Pancreas (tissue), 10 donors: Measurements from ENCODE around the gene PNPLA7. TPM values are rescaled to one million over a fixed set of nuclear protein-coding genes. Genes with fewer than 3 reads are reported as not detected.
A peak's percentile ranks its signal among the peaks of the same experiment; 100 is the strongest.

Source experiments
- ATAC-seq, 4 donors: fragments of 200-7000 bp; cut with Tn5 transposase; one replicate each; pipeline versions ENCODE4 v1.8.0 to v1.9.1; 2020; ENCODE audit warnings: mild to moderate bottlenecking in 4 of 4, moderate library complexity in 4 of 4
- DNase-seq, 6 donors: peaks; one replicate each; pipeline ENCODE4 v3.0.0-alpha.2; 2020
- FAIRE-seq: peaks from 2 replicates; lab custom pipeline; 2012; peaks lifted over from hg19 to GRCh38; lab: Jason Lieb, UNC
- H3K27ac ChIP-seq, 4 donors: fragments of 200-600 bp; sonication (generic); 1 replicate in 3 of 4; 2 replicates in 1 of 4; pipeline versions ENCODE4 v1.5.0 to v1.8.0; 2020
- H3K27me3 ChIP-seq, 4 donors: fragments of 200-600 bp; one replicate each; pipeline ENCODE4 v1.8.0; 2021
- H3K36me3 ChIP-seq, 3 donors: fragments of 200-600 bp; sonication (generic) in 1 of 3; one replicate each; pipeline versions ENCODE4 v1.5.0 to v1.8.0; 2020 to 2021
- H3K4me1 ChIP-seq, 3 donors: fragments of 200-600 bp; one replicate each; pipeline ENCODE4 v1.8.0; 2021
- H3K4me3 ChIP-seq, 4 donors: fragments of 200-600 bp; sonication (generic) in 2 of 4; one replicate each; pipeline versions ENCODE4 v1.5.0 to v1.8.0; 2020 to 2021
- H3K9me3 ChIP-seq, 4 donors: fragments of 200-600 bp; one replicate each; pipeline ENCODE4 v1.8.0; 2021
- CTCF ChIP-seq, 4 donors: fragments of 200-600 bp; sonication (generic) in 3 of 4; IDR thresholded peaks; one replicate each; pipeline versions ENCODE4 v1.5.0 to v1.8.0; 2021; ENCODE audit warnings: antibody characterized with exemption in 4 of 4
- WGBS, 2 donors: extraction: QIAGEN DNeasy Blood & Tissue Kit; methylation state at CpG; one replicate each; pipeline ENCODE4 v1.1.7; 2013; 5-methylcytosine and 5-hydroxymethylcytosine counted together
- intact Hi-C, 3 donors: fragments of 100-400 bp; cut with DNase I; formaldehyde crosslinking; loops; one replicate each; pipeline versions ENCODE4 v1.11.1 to v1.14.2; 2022
- polyA plus RNA-seq, 2 donors: library from polyadenylated mRNA; stranded (reverse); fragments of 200-250 nt; gene quantifications; one replicate each; pipeline ENCODE4 v1.2.3, GENCODE V29; 2013
- total RNA-seq, 6 donors: library from RNA; stranded (reverse); fragmentation: NEBNext Ultra II Directional in 4 of 6; extraction: Animal tissue kit (Norgen Biotek cat#: 25700) in 4 of 6; gene quantifications; one replicate each; pipeline versions ENCODE4 v1.2.1 to v1.2.4, GENCODE V29; 2021 to 2023
- donor health status: healthy with polysubstance abuse.
- donor health status: DM: no; HTN: no; CAD: no; lungs with moderate emphysema.
- donor health status: DM: no; HTN: no; CAD: no.
- donor health status: control.
- donor health status: control.
- donor health status: Bipolar disorder and iron deficiency.
- donor health status: DM: yes; HTN: yes; CAD: no.
- donor health status: DM: no; HTN: no; CAD: no.
- donor health status: DM: no; HTN: no; CAD: no.
- donor health status: DM: yes; HTN: yes; CAD: no.

The PNPLA7 gene
- total and polyA plus RNA-seq, 8 donors = 7.1 to 71.8 (median 18.0) TPM

GRCh38 chr9:137434498-137435380, 115.5 kb downstream of the PNPLA7 start:
- FAIRE-seq = no peak
- H3K9me3 ChIP-seq = no peaks in the 10 kb centered on the region
- H3K4me1 ChIP-seq = peaks cover 11 to 13% (median 12%) of the 10 kb centered on the region in 3 donors
- no peak overlapping the region for H3K4me3 ChIP-seq
- no peak for TF ChIP-seq CTCF (IDR thresholded peaks at IDR 0.05)
- no peak for ATAC-seq
- H3K36me3 ChIP-seq = no peaks in the 10 kb centered on the region
- no peaks in the 10 kb centered on the region for H3K27me3 ChIP-seq
- 87 to 89% methylated on average over 42 to 43 of the region's 43 CpGs for WGBS, 2 donors
- intact Hi-C loops = no loop called here
- H3K27ac ChIP-seq = no peak overlapping the region
- peak in 3 of 6 donors; percentile 56 to 82 (median 62) for DNase-seq

- ATAC-seq (no peak), DNase-seq (peak in 2 of 6 donors; percentile 45 to 57), FAIRE-seq (no peak)
- Histone ChIP-seq H3K9me3 (no peaks in the 10 kb centered on the region), H3K27ac (no peak overlapping the region), H3K27me3 (no peaks in the 10 kb centered on the region), H3K36me3 (no peaks in the 10 kb centered on the region), H3K4me1 (peaks cover 11 to 13% (median 12%) of the 10 kb centered on the region in 3 donors), H3K4me3 (no peak overlapping the region)
- TF ChIP-seq CTCF (IDR thresholded peaks at IDR 0.05) = no peak
- intact Hi-C loops = no loop called here
- 87 to 93% methylated on average over 20 to 26 of the region's 26 CpGs for WGBS, 2 donors
Measured at GRCh38 chr9:137433916-137434431, 116.2 kb downstream of the PNPLA7 start.

- Histone ChIP-seq H3K27me3 (no peaks in the 10 kb centered on the region), H3K9me3 (no peaks in the 10 kb centered on the region), H3K4me3 (no peak overlapping the region), H3K36me3 (no peaks in the 10 kb centered on the region), H3K27ac (no peak overlapping the region), H3K4me1 (peaks cover 11 to 13% (median 12%) of the 10 kb centered on the region in 3 donors)
- ATAC-seq (no peak), DNase-seq (peak in 2 of 6 donors; percentile 47 to 81), FAIRE-seq (no peak)
- TF ChIP-seq CTCF (IDR thresholded peaks at IDR 0.05) = no peak
- WGBS, 2 donors = 84% methylated on average over 16 to 19 of the region's 19 CpGs
- intact Hi-C loops = no loop called here
Measured at GRCh38 chr9:137433349-137433915, 116.8 kb downstream of the PNPLA7 start.

- Histone ChIP-seq H3K4me1 (peaks cover 11 to 13% (median 12%) of the 10 kb centered on the region in 3 donors), H3K36me3 (no peaks in the 10 kb centered on the region), H3K4me3 (no peak overlapping the region), H3K27ac (no peak overlapping the region), H3K27me3 (no peaks in the 10 kb centered on the region), H3K9me3 (no peaks in the 10 kb centered on the region)
- no peak for TF ChIP-seq CTCF (IDR thresholded peaks at IDR 0.05)
- FAIRE-seq (no peak), ATAC-seq (no peak), DNase-seq (peak in 3 of 6 donors; percentile 47 to 79 (median 61))
- WGBS, 2 donors = 94 to 95% methylated on average over 19 to 20 of the region's 20 CpGs
- intact Hi-C loops = no loop called here
Measured at GRCh38 chr9:137432687-137433348, 117.4 kb downstream of the PNPLA7 start.
